22Rv1 (cell line): ENCODE measurements around the gene SORCS2.

Experiments used
- ZFX ChIP-seq: fragments of 450-650 bp; IDR thresholded peaks from 2 replicates; pipeline ENCODE4 v1.6.1; 2017; ENCODE audit warnings: antibody characterized with exemption, borderline replicate concordance
- TF ChIP-seq, protein P1 (sequence below): fragments of 450-650 bp; IDR thresholded peaks from 2 replicates; pipeline ENCODE4 v1.5.1; 2017; ENCODE audit warnings: mild to moderate bottlenecking

GRCh38 chr4:7531640-7531994, 339.3 kb downstream of the SORCS2 start:
- TF ChIP-seq, protein P1, sequence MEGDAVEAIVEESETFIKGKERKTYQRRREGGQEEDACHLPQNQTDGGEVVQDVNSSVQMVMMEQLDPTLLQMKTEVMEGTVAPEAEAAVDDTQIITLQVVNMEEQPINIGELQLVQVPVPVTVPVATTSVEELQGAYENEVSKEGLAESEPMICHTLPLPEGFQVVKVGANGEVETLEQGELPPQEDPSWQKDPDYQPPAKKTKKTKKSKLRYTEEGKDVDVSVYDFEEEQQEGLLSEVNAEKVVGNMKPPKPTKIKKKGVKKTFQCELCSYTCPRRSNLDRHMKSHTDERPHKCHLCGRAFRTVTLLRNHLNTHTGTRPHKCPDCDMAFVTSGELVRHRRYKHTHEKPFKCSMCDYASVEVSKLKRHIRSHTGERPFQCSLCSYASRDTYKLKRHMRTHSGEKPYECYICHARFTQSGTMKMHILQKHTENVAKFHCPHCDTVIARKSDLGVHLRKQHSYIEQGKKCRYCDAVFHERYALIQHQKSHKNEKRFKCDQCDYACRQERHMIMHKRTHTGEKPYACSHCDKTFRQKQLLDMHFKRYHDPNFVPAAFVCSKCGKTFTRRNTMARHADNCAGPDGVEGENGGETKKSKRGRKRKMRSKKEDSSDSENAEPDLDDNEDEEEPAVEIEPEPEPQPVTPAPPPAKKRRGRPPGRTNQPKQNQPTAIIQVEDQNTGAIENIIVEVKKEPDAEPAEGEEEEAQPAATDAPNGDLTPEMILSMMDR: no peak
- no peak for TF ChIP-seq ZFX
